Coronary artery (tissue), 2 donors: ENCODE data around the gene CDHR5.

Experiments
- DNase-seq: peaks from one replicate; pipeline ENCODE4 v3.0.0-alpha.2; 2017; ENCODE audit warnings: low spot score
- H3K27ac ChIP-seq, 2 donors: fragments of 200-600 bp; sonication (generic); one replicate each; pipeline ENCODE4 v1.5.1; 2016 to 2019
- H3K4me3 ChIP-seq: fragments of 200-600 bp; sonication (generic); 2 replicates; pipeline ENCODE4 v1.5.1; 2016; ENCODE audit warnings: mild to moderate bottlenecking, moderate library complexity
- TF ChIP-seq, protein P1 (sequence below): fragments of 200-600 bp; sonication (generic); IDR thresholded peaks from one replicate; pipeline ENCODE4 v1.5.1; 2019; ENCODE audit warnings: antibody characterized with exemption

Gene CDHR5

DNA sequence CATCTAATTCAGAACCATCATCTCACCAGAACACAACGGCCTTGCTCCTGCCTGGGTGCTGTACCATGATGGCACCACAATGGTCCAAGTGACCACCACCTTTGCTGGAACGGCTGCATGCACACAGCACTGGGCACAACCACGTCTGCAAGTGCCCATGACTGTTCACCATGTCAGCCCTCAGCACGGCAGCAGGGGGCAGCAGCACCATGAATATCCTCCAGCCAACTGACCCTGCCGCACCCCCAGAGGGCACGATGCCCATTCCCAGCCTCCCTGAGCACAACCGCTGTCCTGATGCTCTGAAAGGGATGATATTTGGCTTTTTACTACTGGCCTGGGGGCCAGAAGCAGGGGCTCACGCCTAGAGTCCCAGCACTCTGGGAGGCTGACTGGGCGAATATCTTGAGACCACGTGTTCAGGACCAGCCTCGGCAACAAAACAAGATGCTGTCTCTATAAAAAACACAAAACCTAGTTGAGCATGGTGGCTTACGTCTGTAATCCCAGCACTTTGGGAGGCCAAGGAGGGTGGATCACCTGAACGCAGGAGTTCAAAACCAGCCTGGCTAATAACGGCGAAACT lies 38.0 kb upstream of the CDHR5 start:
- Histone ChIP-seq H3K4me3 (no peak overlapping the region), H3K27ac (no peak overlapping the region)
- no peak for DNase-seq
- TF ChIP-seq, protein P1, sequence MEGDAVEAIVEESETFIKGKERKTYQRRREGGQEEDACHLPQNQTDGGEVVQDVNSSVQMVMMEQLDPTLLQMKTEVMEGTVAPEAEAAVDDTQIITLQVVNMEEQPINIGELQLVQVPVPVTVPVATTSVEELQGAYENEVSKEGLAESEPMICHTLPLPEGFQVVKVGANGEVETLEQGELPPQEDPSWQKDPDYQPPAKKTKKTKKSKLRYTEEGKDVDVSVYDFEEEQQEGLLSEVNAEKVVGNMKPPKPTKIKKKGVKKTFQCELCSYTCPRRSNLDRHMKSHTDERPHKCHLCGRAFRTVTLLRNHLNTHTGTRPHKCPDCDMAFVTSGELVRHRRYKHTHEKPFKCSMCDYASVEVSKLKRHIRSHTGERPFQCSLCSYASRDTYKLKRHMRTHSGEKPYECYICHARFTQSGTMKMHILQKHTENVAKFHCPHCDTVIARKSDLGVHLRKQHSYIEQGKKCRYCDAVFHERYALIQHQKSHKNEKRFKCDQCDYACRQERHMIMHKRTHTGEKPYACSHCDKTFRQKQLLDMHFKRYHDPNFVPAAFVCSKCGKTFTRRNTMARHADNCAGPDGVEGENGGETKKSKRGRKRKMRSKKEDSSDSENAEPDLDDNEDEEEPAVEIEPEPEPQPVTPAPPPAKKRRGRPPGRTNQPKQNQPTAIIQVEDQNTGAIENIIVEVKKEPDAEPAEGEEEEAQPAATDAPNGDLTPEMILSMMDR = peak; percentile 64

DNA sequence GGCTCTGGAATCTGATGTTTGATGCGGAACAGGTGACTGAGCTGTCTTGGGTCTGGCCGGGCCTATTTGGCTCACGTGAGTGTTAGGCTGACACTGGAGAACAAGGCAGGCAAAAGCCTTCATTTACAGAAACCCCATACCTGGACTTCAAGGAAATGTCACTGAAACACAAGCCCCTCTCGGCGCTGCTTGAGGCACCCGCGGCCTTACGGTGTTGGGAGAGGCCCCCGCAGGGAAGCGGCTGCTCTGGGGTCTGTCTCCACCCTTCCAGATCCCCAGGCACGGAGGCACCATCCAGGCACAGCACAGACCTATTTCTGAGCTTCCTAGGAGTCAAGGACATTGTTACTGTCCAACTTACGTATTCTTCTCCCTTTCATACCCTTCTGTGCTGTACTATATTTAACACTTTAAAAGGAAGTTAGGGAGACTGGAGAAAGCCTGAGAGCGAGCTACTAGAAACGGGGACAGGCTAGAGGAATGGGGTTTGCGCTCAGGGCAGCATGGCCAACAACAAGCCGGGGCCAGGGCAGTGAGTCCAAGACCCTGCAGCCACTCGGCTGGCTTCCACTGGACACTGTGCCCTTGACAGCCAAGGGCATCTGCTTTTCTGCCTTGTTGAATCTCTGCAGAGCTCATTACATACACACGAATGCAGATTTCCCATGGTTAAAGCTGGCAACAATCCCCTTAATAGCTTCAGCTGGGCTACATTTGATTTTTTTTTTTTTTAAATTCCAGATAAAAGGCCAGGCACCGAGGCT lies 36.1 kb upstream of the CDHR5 start:
- TF ChIP-seq, protein P1 = no peak
- Histone ChIP-seq H3K4me3 (no peak overlapping the region), H3K27ac (no peak overlapping the region)
- no peak for DNase-seq

DNA sequence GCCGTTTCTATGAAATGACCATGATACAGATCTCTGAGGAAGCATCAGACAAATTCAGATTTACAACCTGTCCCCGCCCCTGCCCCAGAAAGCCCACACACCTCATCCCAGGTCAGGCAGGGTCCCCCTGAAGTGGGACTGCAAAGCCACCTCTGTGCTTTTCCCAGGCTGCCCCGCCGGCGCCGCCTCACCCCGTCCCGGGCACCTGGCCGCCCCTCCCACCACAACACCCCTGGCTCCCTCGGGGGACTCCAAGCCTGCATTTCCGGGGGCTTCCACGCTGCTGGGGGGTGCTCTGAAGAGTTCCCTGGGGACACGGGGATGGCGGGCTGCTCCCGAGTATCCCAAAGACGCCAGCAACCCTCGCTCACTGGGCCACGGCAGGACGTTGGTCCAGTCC lies 35.5 kb upstream of the CDHR5 start:
- H3K27ac ChIP-seq = no peak overlapping the region
- no peak overlapping the region for H3K4me3 ChIP-seq

DNA sequence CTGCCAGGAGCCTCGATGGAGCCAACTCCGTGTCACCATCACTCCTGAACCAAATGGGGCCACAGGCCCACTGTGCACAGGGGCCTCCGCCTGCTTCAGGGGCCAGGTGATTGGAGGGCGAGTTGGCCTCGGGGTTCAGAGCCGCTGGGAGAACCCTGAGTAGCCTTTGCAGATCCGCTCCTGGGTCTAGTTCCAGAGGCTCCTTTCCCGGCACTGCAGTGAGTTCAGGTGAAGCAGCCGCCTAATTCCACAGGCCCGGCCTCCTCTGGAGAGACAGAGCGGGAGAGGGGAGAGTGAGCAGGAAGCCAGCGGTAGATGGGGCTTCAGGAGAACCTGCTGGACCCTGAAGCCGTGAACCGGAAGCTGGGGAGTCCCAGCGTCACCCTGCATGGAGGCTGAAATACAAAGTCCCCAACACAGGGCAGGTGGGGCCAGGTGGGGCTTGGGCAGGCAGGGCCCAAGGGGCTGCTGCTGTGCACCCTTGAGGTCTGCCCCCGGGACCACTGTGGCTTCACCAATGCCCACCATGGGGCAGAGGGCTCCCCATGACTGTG lies 34.9 kb upstream of the CDHR5 start:
- TF ChIP-seq, protein P1 = no peak
- H3K4me3 ChIP-seq = no peak overlapping the region
- no peak overlapping the region for H3K27ac ChIP-seq
- DNase-seq = no peak

More for the DNA sequence above, 35.5 kb upstream of the CDHR5 start:
- no peak for DNase-seq
- TF ChIP-seq, protein P1 = no peak

DNA sequence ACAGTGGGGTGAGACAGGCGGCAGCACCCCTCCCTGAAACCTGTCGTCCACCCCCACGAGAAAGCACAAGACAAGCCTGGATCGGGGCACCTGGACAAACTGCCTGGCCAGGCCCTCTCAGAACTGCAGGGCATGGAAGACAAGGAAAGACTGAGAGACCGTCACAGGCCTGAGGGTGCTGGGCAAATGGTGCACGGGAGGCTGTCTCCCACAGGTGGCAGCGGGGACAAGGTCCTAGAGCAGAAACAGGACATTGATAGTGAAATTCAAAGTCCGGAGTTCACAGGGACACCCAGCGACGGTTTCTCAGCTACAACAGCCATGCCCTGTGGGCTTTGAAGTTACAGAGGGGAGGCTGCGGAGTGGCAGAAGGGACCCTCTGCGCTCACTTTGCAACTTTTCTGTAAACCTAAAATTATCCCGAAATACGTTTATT lies 33.0 kb upstream of the CDHR5 start:
- DNase-seq = no peak
- Histone ChIP-seq H3K4me3 (no peak overlapping the region), H3K27ac (no peak overlapping the region)
- TF ChIP-seq, protein P1 = no peak

DNA sequence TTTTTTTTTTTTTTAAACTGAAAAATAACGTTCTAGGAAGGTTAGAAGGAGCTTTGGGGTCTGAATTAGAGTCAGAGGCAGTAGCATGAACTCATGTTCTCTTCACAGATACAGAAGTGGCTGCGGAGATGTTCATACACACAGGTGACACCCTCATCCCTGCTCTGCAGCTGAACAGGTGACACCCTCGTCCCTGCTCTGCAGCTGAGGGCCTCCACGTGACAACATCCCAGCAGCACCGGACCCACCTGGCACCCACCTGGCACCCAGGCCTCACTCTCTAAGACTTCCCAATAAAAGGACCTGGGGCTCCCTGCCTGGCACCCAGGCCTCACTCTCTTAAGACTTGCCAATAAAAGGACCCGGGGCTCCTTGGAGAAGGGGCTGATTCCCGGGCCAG lies 32.1 kb upstream of the CDHR5 start:
- TF ChIP-seq, protein P1 = no peak
- DNase-seq = no peak
- no peak overlapping the region for H3K4me3 ChIP-seq
- H3K27ac ChIP-seq = no peak overlapping the region
